ENCODE data around the gene SLC35D1.

Gene SLC35D1

DNA sequence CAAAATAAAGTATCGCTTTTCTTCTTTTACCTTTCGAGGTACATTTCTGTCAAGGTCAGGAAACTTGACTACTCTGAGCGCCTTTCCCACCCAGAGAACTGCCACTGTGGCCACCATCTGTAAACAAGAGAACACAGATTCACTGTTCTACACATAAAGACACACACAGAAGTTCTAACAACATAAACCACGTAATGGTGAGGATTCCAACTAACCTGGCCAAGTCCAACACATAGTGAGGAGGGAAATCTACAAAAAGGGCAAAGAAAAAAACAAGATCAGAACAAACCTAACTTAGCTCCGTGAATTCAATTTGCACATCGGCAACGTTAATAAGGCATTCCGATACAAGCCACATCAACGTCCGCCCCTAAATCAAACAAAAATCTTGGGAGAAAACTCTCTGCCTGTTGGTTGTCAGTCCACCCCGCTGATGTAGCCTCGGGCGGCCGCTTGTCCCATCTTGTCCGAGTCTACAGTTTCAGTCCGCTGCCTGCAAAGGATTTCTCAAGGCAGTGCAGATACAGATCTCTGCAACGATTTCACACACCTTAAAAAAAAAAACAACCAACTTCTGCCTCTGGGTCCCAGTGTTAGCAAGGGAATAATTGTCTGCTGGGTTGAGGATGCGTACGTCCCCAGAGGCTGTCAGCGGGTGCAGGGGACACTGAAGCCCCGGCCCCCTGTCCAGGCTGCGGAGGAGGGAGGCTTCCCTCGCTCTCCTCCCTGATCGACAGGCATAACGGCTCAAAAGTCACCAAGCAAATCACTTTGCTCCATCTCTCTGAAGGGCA is 1.0 kb downstream of the SLC35D1 start:
- no peaks in the 10 kb centered on the region for H3K4me1 ChIP-seq (ENCODE audit: control insufficient read depth in 1 of 2, insufficient read depth in 2 of 2, low read length in 2 of 2)
- H3K14ac ChIP-seq (ENCODE audit: low read length), result peak overlapping the region; percentile 94
- H4K12ac ChIP-seq (ENCODE audit: low read depth, low read length), result peak overlapping the region; percentile 67
- H2AFZ ChIP-seq (ENCODE audit: insufficient read depth, low read length, poor library complexity), result peak overlapping the region; percentile 81
- H2AK5ac ChIP-seq (ENCODE audit: low read length), result no peak overlapping the region
- peaks cover 10% of the 10 kb centered on the region for H3K79me1 ChIP-seq (ENCODE audit: low read length)
- peak overlapping the region; percentile 6 for H2BK12ac ChIP-seq (ENCODE audit: low read length)
- H3K27me3 ChIP-seq (ENCODE audit: insufficient read depth, low read length), result no peaks in the 10 kb centered on the region
- peak overlapping the region; percentile 90 for H2BK120ac ChIP-seq (ENCODE audit: insufficient read depth, low read length, poor library complexity)
- H3K4ac ChIP-seq (ENCODE audit: low read depth, low read length), result peak overlapping the region; percentile 85
- H3K27ac ChIP-seq (ENCODE audit: low read depth, low read length), result peak overlapping the region; percentile 93
- H4K8ac ChIP-seq (ENCODE audit: low read depth, low read length), result peak overlapping the region; percentile 83
- peak overlapping the region; percentile 95 for H3K9ac ChIP-seq (ENCODE audit: low read length)
- H2BK5ac ChIP-seq (ENCODE audit: low read depth, low read length, poor library complexity), result peak overlapping the region; percentile 95
- H3K79me2 ChIP-seq (ENCODE audit: control insufficient read depth, insufficient read depth, low read length, poor library complexity), result peaks cover 8% of the 10 kb centered on the region
- H3K9me3 ChIP-seq (ENCODE audit: insufficient read depth, low read depth, low read length), result no peaks in the 10 kb centered on the region
- H3K36me3 ChIP-seq (ENCODE audit: control insufficient read depth in 1 of 2, insufficient read depth in 2 of 2, low read length in 2 of 2), result peaks cover 0 to 3% of the 10 kb centered on the region in 2 experiments
- peak overlapping the region; percentile 93 for H3K4me3 ChIP-seq (ENCODE audit: low read depth, low read length)
- peak; percentile 72 to 84 for DNase-seq
- H3K23ac ChIP-seq (ENCODE audit: low read length), result no peak overlapping the region
- peak overlapping the region; percentile 62 for H3K18ac ChIP-seq (ENCODE audit: low read length)
- H4K91ac ChIP-seq (ENCODE audit: low read depth, low read length), result peak overlapping the region; percentile 88
- WGBS (ENCODE audit: extremely low coverage, insufficient coverage, insufficient read length), result no CpG with 5 or more reads among the region's 25 CpGs
- H3K4me2 ChIP-seq (ENCODE audit: low read length), result peak overlapping the region; percentile 82

DNA sequence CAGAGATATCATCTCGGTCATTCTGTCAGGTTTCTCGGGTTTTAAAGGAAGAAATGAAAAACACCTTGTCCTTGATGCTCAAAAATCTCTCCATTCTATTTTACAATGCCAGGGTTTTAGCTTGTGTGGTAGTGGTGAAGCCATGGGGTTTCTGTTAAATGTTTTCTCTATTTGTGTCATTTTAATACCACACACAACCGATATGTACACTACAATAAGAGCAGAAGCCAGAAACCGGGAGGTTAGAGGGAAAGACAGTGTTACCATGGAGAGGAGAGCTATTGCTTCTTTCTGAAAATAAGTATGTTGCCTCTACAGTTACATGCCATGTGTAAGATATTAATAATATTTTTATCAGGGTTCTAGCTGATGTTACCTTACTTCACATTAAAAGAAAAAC is 2.8 kb downstream of the SLC35D1 start:
- H3K9me3 ChIP-seq (ENCODE audit: insufficient read depth, low read depth, low read length), result no peaks in the 10 kb centered on the region
- H2AK5ac ChIP-seq (ENCODE audit: low read length), result no peak overlapping the region
- no peak overlapping the region for H2BK12ac ChIP-seq (ENCODE audit: low read length)
- H3K27ac ChIP-seq (ENCODE audit: low read depth, low read length), result no peak overlapping the region
- no peak overlapping the region for H3K4ac ChIP-seq (ENCODE audit: low read depth, low read length)
- H4K12ac ChIP-seq (ENCODE audit: low read depth, low read length), result no peak overlapping the region
- no peak overlapping the region for H2AFZ ChIP-seq (ENCODE audit: insufficient read depth, low read length, poor library complexity)
- H2BK5ac ChIP-seq (ENCODE audit: low read depth, low read length, poor library complexity), result no peak overlapping the region
- H3K14ac ChIP-seq (ENCODE audit: low read length), result no peak overlapping the region
- H3K4me3 ChIP-seq (ENCODE audit: low read depth, low read length), result no peak overlapping the region
- no peak for DNase-seq
- no peak overlapping the region for H3K9ac ChIP-seq (ENCODE audit: low read length)
- peaks cover 10% of the 10 kb centered on the region for H3K79me1 ChIP-seq (ENCODE audit: low read length)
- H3K27me3 ChIP-seq (ENCODE audit: insufficient read depth, low read length), result no peaks in the 10 kb centered on the region
- H3K18ac ChIP-seq (ENCODE audit: low read length), result no peak overlapping the region
- no peak overlapping the region for H3K4me2 ChIP-seq (ENCODE audit: low read length)
- peaks cover 3 to 5% of the 10 kb centered on the region in 2 experiments for H3K36me3 ChIP-seq (ENCODE audit: control insufficient read depth in 1 of 2, insufficient read depth in 2 of 2, low read length in 2 of 2)
- H4K91ac ChIP-seq (ENCODE audit: low read depth, low read length), result no peak overlapping the region
- peaks cover 8% of the 10 kb centered on the region for H3K79me2 ChIP-seq (ENCODE audit: control insufficient read depth, insufficient read depth, low read length, poor library complexity)
- no peak overlapping the region for H2BK120ac ChIP-seq (ENCODE audit: insufficient read depth, low read length, poor library complexity)
- H3K23ac ChIP-seq (ENCODE audit: low read length), result no peak overlapping the region
- no CpG with 5 or more reads among the region's 4 CpGs for WGBS (ENCODE audit: extremely low coverage, insufficient coverage, insufficient read length)
- H4K8ac ChIP-seq (ENCODE audit: low read depth, low read length), result no peak overlapping the region
- H3K4me1 ChIP-seq (ENCODE audit: control insufficient read depth in 1 of 2, insufficient read depth in 2 of 2, low read length in 2 of 2), result no peaks in the 10 kb centered on the region

DNA sequence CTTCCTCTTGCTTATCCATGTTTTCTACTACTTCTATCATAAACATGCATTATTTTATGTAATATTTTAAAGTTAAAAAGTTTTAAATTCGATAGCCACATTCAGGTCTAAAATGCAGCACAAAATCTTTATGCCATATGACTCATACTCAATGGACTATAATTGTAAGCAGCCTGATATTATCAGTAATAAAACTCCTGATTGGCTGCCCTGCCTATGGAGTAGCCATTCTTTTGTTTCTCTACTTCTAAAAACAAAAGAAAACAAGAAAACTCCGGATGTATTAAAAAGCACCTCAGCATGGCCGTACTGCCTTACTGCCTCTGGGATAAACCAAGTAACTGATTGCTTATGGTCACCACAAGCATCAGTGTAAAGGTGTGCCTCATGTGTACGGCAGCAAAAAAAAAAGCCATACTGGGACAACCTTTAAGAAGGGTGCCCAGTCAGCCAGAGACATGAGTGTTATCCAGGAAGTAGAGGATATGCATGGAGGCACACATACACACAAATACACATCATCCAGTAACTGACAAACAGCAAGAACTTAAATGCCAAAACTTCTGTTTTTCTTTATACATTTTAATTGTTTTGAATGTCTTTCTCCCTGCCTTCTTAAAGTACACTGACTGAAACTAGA is 9.2 kb downstream of the SLC35D1 start:
- no peak overlapping the region for H3K23ac ChIP-seq (ENCODE audit: low read length)
- no peak overlapping the region for H3K14ac ChIP-seq (ENCODE audit: low read length)
- H4K8ac ChIP-seq (ENCODE audit: low read depth, low read length), result no peak overlapping the region
- no peak overlapping the region for H2BK5ac ChIP-seq (ENCODE audit: low read depth, low read length, poor library complexity)
- no peak overlapping the region for H2BK120ac ChIP-seq (ENCODE audit: insufficient read depth, low read length, poor library complexity)
- H3K9me3 ChIP-seq (ENCODE audit: insufficient read depth, low read depth, low read length), result no peaks in the 10 kb centered on the region
- DNase-seq, result no peak
- no peak overlapping the region for H3K4ac ChIP-seq (ENCODE audit: low read depth, low read length)
- H3K79me2 ChIP-seq (ENCODE audit: control insufficient read depth, insufficient read depth, low read length, poor library complexity), result no peaks in the 10 kb centered on the region
- H2AK5ac ChIP-seq (ENCODE audit: low read length), result no peak overlapping the region
- no peak overlapping the region for H2BK12ac ChIP-seq (ENCODE audit: low read length)
- peaks cover 1% of the 10 kb centered on the region for H3K79me1 ChIP-seq (ENCODE audit: low read length)
- H3K27ac ChIP-seq (ENCODE audit: low read depth, low read length), result no peak overlapping the region
- H3K27me3 ChIP-seq (ENCODE audit: insufficient read depth, low read length), result no peaks in the 10 kb centered on the region
- WGBS (ENCODE audit: extremely low coverage, insufficient coverage, insufficient read length), result no CpG with 5 or more reads among the region's 4 CpGs
- no peak overlapping the region for H3K4me2 ChIP-seq (ENCODE audit: low read length)
- no peak overlapping the region for H2AFZ ChIP-seq (ENCODE audit: insufficient read depth, low read length, poor library complexity)
- H3K4me1 ChIP-seq (ENCODE audit: control insufficient read depth in 1 of 2, insufficient read depth in 2 of 2, low read length in 2 of 2), result peaks cover 0 to 2% of the 10 kb centered on the region in 2 experiments
- no peak overlapping the region for H3K9ac ChIP-seq (ENCODE audit: low read length)
- H3K36me3 ChIP-seq (ENCODE audit: control insufficient read depth in 1 of 2, insufficient read depth in 2 of 2, low read length in 2 of 2), result peaks cover 9 to 11% of the 10 kb centered on the region in 2 experiments
- no peak overlapping the region for H3K18ac ChIP-seq (ENCODE audit: low read length)
- no peak overlapping the region for H4K91ac ChIP-seq (ENCODE audit: low read depth, low read length)
- H4K12ac ChIP-seq (ENCODE audit: low read depth, low read length), result no peak overlapping the region
- no peak overlapping the region for H3K4me3 ChIP-seq (ENCODE audit: low read depth, low read length)

DNA sequence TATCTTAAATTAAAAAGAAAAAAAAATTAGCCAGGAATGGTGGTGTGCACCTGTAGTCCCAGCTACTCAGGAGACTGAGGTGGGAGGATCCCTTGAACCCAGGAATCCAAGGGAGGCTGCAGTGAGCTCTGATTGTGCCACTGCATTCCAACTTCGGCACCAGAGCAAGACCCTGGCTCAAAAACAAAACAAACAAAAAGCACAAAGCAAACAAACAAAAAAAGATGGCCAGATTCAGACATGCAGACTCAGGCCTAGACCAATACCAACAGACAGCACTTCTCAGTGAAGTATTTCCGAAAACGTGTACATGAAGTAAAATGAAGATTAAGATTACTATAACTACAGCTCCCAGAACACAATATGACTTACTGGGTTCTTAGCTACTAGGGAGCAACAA is 10.6 kb downstream of the SLC35D1 start:
- H3K4me2 ChIP-seq (ENCODE audit: low read length), result no peak overlapping the region
- DNase-seq, result no peak
- H3K4me1 ChIP-seq (ENCODE audit: control insufficient read depth in 1 of 2, insufficient read depth in 2 of 2, low read length in 2 of 2), result peaks cover 0 to 2% of the 10 kb centered on the region in 2 experiments
- no peak overlapping the region for H3K9ac ChIP-seq (ENCODE audit: low read length)
- no peak overlapping the region for H2AFZ ChIP-seq (ENCODE audit: insufficient read depth, low read length, poor library complexity)
- no peak overlapping the region for H3K14ac ChIP-seq (ENCODE audit: low read length)
- H3K4ac ChIP-seq (ENCODE audit: low read depth, low read length), result no peak overlapping the region
- peaks cover 1% of the 10 kb centered on the region for H3K79me1 ChIP-seq (ENCODE audit: low read length)
- no peak overlapping the region for H3K18ac ChIP-seq (ENCODE audit: low read length)
- H2BK12ac ChIP-seq (ENCODE audit: low read length), result no peak overlapping the region
- no peak overlapping the region for H3K4me3 ChIP-seq (ENCODE audit: low read depth, low read length)
- H3K27me3 ChIP-seq (ENCODE audit: insufficient read depth, low read length), result no peaks in the 10 kb centered on the region
- no peak overlapping the region for H2BK5ac ChIP-seq (ENCODE audit: low read depth, low read length, poor library complexity)
- H4K91ac ChIP-seq (ENCODE audit: low read depth, low read length), result no peak overlapping the region
- no peak overlapping the region for H4K8ac ChIP-seq (ENCODE audit: low read depth, low read length)
- H3K9me3 ChIP-seq (ENCODE audit: insufficient read depth, low read depth, low read length), result no peaks in the 10 kb centered on the region
- no peaks in the 10 kb centered on the region for H3K79me2 ChIP-seq (ENCODE audit: control insufficient read depth, insufficient read depth, low read length, poor library complexity)
- H3K27ac ChIP-seq (ENCODE audit: low read depth, low read length), result no peak overlapping the region
- H2BK120ac ChIP-seq (ENCODE audit: insufficient read depth, low read length, poor library complexity), result no peak overlapping the region
- peaks cover 7 to 9% of the 10 kb centered on the region in 2 experiments for H3K36me3 ChIP-seq (ENCODE audit: control insufficient read depth in 1 of 2, insufficient read depth in 2 of 2, low read length in 2 of 2)
- no CpG with 5 or more reads among the region's 3 CpGs for WGBS (ENCODE audit: extremely low coverage, insufficient coverage, insufficient read length)
- no peak overlapping the region for H4K12ac ChIP-seq (ENCODE audit: low read depth, low read length)
- no peak overlapping the region for H2AK5ac ChIP-seq (ENCODE audit: low read length)
- H3K23ac ChIP-seq (ENCODE audit: low read length), result no peak overlapping the region
